Activated T-cell treated with anti-CD3 and anti-CD28 coated beads, Interleukin-2, amount 50 U/mL, for 48 hours (primary cell): ENCODE results near the gene TMEM132C.

Source experiments
- DNase-seq, 2 experiments: peaks; one replicate each; pipeline ENCODE4 v3.0.0-alpha.2; 2020

The TMEM132C gene

DNA sequence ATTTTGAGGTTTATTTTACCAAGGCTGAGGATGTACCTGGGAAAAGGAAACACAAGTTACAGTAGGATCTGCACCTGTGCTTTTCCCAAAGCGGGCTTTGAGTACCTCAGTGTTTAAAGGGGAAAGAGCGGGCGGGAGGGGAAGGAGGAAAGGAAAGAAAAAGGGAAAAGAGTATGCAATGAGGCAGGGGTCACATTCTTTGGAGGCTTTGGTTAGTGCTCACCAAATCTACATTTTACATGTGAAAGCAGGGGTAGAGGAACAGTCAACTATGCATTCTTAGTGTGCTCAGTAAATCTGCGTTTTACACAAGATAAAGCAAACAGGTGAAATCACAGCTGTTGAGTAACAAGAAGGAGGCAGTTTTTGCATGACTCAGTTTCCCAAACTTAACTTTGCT is 242.2 kb downstream of the TMEM132C start:
- DNase-seq, result no peak

DNA sequence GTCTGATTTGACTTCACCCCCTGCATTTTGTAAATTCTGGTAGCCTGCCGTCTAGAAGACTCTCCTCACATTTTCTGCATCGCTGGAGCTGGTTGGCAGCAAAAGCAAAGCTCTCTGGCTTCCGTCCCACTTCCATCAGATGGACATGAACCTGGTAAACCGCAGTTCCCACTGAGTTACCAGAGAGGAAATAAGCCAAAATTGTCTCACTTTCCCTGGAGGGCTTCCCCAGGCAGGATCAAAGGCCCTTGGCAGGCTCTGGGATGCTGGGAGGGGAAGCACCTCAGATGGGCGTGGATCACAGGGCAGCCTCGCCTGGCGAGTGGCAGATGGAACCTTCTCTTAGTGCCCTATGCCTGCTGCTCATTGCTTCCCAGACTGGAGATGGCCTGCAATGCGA is 243.5 kb downstream of the TMEM132C start:
- DNase-seq, result no peak

DNA sequence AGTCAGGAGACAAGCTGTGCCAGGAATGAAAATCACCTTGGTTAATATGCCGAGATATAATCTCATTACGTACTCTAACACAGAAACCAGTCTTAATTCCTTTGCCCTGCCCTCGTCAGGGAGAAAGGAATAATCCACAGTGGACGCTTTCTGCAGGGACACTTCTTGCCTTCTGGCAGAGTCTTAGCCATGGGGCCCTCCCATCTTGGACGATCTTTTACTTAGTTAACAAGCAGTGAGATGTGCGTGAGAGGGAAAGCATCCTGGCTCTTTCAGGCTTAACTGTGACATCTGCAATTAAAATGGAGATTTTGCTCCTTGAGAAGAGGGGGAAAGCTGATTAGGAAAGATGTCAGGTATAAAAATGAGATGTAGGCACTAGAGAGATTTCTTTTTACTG is 246.4 kb downstream of the TMEM132C start:
- DNase-seq, result no peak

DNA sequence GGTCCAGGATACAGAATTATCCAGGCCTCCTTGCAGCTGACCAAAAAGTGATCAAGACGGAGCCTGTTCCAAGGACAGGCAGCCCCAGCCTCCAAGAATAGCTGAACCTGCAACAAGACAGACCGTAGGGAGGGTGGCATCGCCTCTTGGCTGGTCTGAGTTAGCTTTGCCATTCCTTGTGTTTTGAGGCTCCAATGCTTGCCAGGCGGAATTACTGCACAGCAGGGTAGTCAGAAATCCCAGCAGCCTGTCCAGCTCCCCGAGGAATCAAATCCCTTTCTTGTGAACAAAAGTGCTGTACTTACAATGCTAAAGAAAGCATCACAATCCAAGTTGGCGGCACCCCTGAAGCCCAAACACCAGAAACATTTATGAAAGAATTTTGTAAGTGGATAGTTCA is 246.9 kb downstream of the TMEM132C start:
- DNase-seq, result no peak

DNA sequence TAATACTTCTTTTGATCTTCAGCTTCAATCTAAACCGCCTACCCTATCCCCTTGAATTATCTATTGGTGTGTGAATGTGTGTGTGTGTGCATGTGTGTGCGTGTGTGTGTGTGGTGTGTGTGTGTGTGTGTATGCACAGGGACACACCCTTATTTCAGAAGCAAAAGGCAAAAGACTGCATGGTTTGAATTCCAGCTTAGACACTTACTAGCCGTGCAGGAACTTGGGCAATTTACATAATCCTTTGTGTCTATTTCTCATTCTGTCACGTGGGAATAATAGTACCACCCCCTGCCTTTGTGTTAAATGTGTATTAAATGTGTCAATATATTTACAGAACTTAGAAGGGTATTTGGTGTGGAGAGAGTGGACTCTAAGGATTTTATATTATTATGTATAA is 251.7 kb downstream of the TMEM132C start:
- no peak for DNase-seq

DNA sequence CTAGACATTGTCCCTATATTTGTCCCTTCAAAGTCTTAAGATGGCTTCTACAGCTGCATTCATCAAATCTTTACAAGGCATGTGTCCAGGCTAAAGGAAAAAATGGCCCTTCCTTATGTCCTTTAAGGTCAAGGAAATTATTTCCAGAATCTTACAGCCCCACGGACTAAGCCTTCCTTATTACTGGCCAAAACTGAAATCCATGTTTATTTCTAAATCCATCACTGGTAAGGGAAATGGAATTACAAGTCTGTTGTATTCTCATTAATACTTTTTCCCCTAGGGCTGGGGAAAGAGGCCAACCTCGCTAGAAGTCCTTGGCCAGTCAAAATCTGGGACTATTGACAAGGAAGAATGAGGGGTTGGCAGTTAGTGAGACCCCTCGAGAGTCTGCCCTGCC is 252.5 kb downstream of the TMEM132C start:
- no peak for DNase-seq

DNA sequence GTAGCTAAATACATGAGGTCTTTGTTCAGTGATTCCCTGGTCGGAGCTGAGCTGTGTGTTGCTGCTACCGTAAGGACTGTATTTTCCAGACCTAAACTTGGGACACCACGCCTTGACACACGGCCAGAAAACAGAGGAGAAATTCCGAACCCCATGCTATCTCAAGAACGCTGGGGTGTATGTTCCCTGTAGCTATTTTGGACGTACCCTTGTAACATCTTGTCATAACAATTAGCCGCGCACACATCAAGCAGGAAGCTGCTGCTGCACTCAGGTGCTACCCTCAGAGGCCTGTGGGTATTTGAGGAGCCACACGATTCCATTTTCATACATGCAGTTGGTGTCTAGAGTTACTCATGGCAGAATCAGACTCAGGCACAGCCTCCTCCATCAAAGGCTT is 255.0 kb downstream of the TMEM132C start:
- no peak for DNase-seq

DNA sequence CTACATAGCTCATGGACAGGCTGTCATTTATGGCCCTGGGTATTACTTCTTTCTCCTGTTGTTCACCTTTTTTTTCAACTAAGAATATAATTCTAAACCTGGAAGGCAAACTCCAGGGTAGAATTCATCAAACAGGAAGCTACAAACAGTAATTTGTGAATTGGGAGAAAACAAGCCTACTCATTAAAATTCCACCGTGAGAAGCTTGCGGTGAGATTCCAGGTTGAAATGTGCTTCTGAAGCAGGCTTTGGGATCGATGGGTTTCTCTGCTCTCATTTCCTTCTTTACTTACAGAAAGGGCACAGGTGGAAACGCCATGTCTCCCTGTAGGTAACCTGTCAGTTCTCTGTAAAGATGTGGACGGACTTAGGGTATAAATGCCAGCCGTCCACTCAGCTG is 257.5 kb downstream of the TMEM132C start:
- DNase-seq, result no peak

DNA sequence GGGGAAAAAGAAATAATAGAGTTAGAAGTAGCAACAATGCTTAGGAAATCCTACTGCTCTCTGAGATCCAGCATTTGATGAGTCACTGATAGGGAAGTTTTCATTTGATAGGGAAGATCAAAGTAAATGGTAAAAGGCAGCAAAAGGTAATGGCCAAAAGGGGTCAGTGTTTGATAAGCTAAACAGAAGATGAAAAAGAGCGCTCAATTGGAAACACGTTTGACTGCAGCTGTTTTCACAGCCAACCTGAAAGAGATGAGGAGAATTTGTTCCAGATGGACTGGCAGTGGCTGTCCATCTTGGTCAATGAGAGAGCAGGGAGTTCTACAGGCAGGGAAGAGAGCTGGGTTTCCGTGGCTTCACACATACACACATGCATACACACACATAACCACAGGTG is 264.2 kb downstream of the TMEM132C start:
- no peak for DNase-seq

DNA sequence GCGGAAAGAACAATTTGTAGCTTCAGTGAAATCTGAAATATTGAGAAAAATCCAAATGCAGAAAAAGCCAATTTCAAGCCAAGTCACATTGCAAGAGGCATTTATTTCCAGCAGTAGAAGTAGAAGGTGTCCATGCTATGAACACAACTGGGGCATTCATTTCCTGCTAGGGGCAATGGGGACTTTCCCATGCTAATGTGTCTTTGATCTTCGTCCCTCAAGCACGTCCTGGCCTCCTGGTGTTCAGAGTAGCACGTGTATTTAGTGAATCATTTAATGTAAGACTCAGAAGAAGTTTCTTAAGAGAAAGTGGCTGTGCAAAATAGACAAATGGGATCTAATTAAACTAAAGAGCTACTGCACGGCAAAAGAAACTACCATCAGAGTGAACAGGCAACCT is 267.9 kb downstream of the TMEM132C start:
- DNase-seq, result no peak

DNA sequence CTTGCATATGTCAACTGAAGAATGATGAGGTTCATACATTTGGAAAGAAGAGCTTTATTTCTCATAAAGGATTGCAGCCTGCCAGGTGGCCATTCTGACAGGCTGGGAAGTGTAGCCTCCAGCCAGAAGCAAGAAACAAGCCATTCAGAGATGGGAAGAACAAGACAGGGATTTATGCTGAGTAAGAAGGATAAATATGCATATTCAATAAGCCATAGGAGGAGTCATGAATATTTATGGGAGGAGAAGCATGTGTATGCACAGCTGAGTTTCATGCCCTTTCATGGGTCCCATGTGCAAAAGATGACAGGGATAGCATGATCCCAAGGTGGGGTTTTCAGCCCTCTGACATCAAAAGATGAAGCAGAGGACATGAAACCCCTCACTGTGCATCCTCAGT is 269.8 kb downstream of the TMEM132C start:
- no peak for DNase-seq

DNA sequence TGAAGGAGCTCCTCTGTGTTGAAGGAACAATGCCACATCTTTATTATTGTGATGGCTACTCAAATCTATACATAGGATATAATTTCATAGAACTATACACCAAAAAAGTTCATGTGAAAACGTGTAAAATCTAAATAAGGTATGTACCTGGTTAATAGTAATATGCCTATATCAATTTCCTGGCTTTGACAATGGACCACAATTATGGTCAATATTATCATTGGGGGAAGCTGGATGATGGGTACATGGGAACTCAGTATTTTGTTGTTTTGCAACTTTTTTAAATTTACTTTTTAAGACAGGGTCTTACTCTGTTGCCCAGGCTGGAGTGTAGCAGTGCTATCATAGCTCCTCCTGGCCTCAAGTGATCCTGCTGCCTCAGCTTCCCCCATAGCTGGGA is 270.7 kb downstream of the TMEM132C start:
- DNase-seq, result no peak

DNA sequence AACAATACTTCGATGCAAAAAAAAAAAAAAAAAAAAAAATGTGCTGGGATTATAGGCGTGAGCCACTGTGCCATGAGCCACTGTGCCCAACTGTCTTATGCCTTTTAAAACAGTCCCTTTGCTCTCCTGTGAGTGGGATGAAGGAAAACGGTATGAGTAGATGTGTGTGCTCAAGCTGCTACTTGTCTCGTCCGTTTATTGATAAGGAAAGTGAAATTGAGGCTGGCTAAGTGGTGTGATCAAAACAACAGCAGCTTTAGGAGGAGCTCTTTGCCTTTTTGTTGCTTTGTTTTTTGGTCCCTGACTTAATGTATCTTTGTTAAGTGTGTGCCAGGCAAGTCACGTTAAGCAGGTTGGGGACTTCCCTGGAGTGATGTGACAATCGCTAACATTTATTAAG is 275.9 kb downstream of the TMEM132C start:
- no peak for DNase-seq

DNA sequence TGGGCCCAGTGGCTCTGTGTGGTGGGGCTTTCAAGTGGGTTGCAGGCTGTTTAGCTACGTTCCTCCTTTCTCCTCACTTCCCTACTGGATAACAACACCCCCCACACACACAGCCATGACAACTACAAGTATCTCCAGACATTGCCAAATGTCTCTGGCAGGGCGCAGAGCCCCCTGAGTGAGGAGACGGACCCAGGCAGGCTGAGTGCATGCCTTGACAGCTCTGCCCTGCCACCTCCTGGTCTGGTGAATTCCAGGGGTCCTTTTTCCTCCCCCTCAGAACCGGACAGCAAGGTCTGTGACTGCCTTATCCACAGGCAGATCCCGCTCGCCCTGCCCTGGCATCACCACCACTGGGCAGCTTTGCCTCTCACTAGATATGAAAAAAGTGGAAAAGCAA is 276.5 kb downstream of the TMEM132C start:
- DNase-seq, result no peak

DNA sequence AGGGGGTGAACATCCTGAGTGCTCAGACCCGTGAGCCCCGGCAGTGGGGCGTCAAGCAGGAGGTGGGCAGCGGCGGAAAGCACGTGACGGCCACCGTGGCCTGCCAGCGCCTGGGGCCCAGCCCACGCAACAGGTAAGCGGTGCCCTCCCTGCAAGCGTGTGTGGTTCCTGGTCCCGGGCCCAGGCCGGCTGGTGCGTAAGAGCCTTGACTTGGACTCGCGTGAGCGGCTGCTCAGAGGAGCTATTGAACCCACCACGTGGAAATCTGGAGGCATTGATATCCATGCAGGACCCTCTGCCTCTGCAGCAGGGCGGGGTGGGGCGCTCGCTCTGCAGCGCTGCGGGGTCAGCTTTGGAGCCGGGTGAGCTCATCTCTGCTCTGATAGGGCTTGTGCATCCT is 277.0 kb downstream of the TMEM132C start:
- no peak for DNase-seq

DNA sequence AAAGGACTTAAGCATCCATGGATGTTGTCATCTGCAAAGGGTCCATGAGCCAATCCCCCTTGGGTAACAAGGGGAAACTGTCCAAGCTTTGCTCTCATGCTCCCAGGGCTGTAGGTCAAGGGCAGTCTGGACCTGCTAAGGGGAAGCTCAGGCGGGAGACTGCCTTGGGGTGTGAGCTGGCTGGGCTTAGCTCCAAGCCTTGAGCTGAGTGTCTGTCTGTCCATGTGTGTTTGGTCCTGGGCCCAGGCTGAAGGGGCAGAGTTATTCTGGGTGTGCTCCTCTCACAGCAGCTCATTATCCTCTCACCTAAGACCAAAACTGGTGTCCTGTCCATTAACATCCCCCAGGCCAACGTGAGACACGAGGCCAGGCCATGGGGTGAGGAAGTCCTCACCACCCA is 282.0 kb downstream of the TMEM132C start:
- DNase-seq, result no peak

DNA sequence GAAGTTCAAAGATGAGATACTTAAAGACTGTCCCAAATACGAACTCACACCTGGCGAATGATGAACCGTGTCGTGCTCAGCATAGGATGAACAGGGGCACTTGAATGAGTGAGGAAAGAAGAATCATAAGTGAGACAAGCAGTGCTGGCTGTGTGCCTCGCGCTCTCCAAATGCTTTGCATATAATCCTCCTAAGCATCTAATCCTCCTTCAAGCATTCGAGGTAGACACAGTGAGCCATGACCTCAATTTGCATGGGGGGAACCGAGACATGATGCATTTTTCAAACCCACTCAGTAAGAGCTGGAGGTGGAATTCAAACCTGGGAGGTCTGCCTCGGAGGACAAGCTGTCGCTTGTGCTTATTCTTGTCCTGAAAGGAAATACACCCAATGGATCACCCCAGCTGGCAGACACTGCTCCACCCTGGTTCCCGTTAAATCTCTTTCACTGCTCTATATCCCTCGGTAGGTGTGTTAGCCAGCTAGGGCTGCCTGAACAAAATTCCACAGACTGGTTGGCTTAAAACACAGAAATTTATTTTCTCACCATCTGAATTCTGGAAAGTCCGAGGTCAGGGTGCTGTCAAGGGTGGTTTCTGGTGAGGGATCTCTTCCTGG is 282.7 kb downstream of the TMEM132C start:
- no peak for DNase-seq

DNA sequence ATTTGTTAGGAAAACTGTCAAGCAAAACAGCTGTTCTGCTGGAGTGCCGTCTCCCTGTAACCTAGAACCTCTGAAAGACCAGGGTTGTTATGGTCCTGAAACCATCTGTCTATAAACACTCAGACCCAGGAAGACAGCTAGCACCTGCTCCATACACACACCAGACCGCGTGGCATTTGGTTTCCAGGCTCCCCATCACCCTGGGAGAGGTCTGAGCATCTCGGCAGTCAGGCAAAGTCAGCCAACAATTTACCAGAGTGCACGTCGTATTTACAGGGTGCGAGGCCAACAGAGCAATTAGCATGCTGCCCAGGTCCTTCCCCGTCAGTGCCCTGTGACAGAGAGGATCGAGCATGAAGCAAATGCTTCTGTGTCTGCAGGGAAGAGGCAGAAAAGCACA is 284.3 kb downstream of the TMEM132C start:
- DNase-seq, result no peak

DNA sequence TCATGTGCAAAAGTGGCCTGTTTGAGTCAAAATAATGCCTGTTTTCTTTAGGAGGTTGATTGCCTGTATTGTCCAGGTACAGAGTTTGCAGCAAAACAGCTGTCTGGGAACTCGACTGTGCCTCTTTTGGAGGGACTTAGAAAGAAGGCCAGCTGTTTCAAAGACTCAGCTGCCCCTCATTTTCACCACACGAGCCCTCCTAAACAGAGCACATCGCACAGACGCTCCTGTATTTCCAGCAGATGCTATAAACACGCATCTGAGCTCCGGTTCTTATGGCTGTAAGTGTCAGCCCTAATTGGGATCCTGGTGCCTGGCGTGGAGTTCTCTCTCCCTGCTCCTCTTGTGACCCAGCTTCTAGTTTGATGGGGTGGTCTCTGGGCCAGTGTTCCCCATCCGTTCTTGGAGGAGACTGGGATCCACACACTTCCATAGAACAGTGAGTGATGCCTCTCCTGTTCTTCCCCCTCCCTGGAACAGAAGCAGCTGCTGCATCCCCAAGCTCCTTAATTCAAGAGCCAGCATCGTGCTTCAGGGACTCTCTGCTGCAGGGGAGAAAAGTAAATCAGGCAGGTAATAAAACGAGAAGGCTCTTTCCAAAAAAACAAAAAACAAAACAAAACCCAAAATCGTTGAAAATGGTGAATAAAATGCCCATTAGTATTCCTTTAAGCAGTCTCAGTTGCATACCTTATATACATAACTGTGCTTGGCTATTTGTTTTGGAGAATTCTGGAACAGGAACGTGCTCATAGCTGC is 287.8 kb downstream of the TMEM132C start:
- no peak for DNase-seq

DNA sequence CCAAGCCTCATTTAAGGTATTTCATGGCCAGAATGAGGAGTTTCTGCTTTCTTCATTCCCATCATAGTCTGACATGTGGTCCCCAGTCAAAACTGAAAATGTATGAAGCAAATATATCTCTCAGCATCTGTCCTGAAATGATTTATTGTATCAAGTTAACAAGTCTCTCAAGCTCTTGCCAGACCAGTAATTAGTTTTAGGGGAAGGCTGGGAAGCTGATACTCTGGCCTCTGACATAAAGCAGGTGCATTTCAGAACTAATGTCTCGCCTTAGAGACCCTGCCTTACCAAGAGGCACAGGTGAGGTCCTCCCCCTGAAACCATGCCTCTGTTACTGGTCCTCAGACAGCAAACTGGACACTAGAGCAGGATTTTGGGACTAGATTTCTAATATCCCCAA is 290.3 kb downstream of the TMEM132C start:
- no peak for DNase-seq

DNA sequence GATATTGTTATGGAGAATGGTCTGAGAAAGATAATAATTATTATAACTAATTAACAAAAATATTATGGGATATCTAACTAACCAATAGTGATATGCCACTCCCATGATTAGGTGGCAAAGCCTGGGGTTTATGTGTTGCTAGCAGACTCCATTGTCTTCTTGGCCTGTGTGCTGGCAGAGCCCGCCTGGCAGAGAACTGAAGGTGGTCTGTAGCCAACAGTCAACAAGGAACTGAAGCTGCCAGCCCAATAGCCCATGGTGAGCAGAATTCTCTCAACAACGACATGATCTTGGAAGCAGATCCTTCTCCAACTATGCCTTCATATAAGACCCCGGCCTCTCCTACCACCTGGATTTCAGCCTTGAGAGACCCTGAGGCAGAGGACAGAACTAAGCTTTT is 298.0 kb downstream of the TMEM132C start:
- DNase-seq, result no peak

DNA sequence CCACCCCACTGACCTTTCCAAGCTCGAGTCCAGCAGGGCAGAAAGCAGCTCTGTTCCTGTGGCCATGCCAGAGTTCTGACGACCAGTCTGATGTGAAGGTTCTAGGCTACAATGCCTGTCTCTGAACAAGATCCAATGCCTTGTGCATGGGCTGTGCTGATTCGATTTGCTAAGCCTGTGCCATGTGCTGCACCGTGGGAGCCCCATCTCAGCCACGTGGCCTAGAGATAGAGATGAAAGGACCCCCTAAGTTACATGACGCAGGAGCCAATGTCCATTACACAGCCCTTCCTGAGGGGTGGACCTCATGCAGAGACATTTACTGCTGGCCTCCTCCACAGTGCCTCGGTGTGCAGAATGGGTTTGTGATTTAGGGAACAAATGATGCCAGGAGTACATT is 300.8 kb downstream of the TMEM132C start:
- no peak for DNase-seq

DNA sequence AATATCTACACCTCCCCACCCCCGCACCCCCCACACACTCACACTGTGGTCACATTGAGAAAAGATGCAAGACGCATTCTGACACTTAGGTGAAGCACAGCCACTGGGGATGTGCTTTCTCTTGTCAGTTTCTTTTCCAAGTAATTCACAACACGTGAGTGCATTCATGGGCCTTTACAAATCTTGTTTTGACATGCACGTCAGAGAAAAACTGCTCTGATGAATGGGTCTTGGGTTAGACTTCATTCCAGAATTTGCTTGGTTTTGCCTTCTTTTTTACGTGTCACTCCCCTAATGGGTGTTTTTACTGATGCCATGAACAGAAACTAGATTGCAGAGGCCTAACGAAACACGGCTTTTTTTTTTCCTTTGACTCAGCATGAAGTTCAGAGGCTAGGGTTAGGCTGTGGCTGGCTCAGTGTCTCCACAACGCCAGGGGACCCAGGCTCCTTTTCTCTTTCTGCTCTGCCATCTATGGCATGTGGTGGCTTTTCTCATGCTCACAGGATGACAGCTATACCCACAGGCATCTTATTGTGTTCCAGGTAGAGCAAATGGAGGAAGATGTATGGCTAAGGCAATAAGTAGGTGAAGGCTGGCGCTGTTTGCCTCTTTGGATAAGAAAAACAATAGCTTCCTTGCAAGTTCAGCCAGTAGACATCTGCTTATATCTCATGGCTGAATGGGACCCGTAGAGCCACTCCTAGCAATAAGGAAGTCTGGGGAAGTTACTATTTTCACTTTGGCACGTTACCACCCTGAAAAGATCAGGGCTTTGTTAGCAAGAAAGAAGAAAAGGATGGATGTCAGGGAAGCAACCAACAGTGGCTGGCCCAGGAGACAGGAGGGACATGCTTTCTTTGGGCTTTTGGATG is 303.5 kb downstream of the TMEM132C start:
- DNase-seq, result peak; percentile 20 to 27
